DOHH2 (cell line): ENCODE results near the gene HSPA4.

ENCODE experiments used
- EZH2phosphoT487 ChIP-seq: fragments of 200-600 bp; sonication (generic); IDR thresholded peaks from 2 replicates; pipeline ENCODE4 v1.6.1; 2017; ENCODE audit warnings: borderline replicate concordance, mild to moderate bottlenecking, antibody characterized with exemption, low read length, moderate library complexity, mixed read lengths
- TF ChIP-seq, protein P1 (sequence below): fragments of 200-600 bp; sonication (generic); IDR thresholded peaks from one replicate; pipeline ENCODE4 v1.5.1; 2014; ENCODE audit warnings: antibody characterized with exemption, mild to moderate bottlenecking, low read depth, low read length; ENCODE audit not compliant: poor library complexity, severe bottlenecking

DNA sequence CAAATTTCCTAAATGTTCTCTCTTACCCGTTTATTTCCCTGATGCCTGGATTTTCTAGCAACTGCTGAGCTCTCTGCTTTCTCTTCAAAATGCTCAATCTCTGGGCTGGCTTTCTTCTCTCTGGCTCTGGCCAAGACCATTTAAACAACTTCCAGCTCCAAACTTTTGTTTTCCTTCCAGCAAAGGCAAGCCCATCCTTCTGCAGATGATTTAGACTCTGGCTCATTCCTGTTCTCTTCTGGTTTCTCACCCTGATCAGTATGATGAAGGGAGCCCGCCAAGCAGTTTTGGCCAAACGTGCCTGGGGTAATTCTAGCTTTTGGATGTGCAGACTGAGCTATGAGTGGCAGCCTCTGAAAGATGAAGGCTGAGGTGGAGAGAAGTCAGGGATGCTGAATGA, 78.1 kb downstream of the HSPA4 start:
- TF ChIP-seq, protein P1, sequence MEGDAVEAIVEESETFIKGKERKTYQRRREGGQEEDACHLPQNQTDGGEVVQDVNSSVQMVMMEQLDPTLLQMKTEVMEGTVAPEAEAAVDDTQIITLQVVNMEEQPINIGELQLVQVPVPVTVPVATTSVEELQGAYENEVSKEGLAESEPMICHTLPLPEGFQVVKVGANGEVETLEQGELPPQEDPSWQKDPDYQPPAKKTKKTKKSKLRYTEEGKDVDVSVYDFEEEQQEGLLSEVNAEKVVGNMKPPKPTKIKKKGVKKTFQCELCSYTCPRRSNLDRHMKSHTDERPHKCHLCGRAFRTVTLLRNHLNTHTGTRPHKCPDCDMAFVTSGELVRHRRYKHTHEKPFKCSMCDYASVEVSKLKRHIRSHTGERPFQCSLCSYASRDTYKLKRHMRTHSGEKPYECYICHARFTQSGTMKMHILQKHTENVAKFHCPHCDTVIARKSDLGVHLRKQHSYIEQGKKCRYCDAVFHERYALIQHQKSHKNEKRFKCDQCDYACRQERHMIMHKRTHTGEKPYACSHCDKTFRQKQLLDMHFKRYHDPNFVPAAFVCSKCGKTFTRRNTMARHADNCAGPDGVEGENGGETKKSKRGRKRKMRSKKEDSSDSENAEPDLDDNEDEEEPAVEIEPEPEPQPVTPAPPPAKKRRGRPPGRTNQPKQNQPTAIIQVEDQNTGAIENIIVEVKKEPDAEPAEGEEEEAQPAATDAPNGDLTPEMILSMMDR = no peak
- no peak for TF ChIP-seq EZH2phosphoT487
